Measurements from ENCODE around the gene EVPLL.

DNA sequence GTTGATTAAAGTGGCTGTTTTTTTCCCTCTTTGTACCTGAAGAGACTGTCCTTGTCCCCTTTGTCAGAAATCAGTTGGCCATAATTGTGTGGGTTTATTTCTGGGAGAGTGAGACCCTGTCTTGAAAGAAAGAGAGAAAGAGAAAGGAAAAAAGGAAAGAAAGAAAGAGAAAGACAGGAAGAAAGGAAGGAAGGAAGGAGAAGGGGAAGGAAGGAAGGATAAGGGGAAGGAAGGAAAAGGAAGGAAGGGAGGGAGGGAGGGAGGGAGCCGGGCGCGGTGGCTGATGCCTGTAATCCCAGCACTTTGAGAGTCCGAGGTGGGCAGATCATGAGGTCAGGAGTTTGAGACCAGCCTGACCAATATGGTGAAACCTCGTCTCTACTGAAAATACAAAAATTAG, 6.8 kb upstream of the EVPLL start:
- TF ChIP-seq, protein P1, sequence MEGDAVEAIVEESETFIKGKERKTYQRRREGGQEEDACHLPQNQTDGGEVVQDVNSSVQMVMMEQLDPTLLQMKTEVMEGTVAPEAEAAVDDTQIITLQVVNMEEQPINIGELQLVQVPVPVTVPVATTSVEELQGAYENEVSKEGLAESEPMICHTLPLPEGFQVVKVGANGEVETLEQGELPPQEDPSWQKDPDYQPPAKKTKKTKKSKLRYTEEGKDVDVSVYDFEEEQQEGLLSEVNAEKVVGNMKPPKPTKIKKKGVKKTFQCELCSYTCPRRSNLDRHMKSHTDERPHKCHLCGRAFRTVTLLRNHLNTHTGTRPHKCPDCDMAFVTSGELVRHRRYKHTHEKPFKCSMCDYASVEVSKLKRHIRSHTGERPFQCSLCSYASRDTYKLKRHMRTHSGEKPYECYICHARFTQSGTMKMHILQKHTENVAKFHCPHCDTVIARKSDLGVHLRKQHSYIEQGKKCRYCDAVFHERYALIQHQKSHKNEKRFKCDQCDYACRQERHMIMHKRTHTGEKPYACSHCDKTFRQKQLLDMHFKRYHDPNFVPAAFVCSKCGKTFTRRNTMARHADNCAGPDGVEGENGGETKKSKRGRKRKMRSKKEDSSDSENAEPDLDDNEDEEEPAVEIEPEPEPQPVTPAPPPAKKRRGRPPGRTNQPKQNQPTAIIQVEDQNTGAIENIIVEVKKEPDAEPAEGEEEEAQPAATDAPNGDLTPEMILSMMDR (conservative IDR thresholded peaks at IDR 0.05): no peak
- TF ChIP-seq ZFX (IDR thresholded peaks at IDR 0.05): no peak
